H9 (cell line): ENCODE measurements around the gene CAND2. TPM values are rescaled to one million over a fixed set of nuclear protein-coding genes. Genes with fewer than 3 reads are reported as not detected.

ENCODE experiments used
- DNase-seq: peaks from one replicate; pipeline ENCODE4 v3.0.0-alpha.2; 2017
- H2AFZ ChIP-seq: one replicate; pipeline ENCODE4 v1.6.1; 2013; ENCODE audit warnings: mild to moderate bottlenecking, low read length, control low read depth, moderate library complexity
- H2AK5ac ChIP-seq: 2 replicates; pipeline ENCODE4 v1.6.1; 2013; ENCODE audit warnings: low read length, control low read depth, mixed read lengths; ENCODE audit not compliant: insufficient read length
- H2BK120ac ChIP-seq: one replicate; pipeline ENCODE4 v1.6.1; 2013; ENCODE audit warnings: low read depth, mild to moderate bottlenecking, low read length, control low read depth, inconsistent platforms; ENCODE audit not compliant: poor library complexity, severe bottlenecking
- H2BK12ac ChIP-seq: 2 replicates; pipeline ENCODE4 v1.6.1; 2013; ENCODE audit warnings: low read length, control low read depth, mixed read lengths, low read depth; ENCODE audit not compliant: insufficient read length
- H2BK15ac ChIP-seq: 2 replicates; pipeline ENCODE4 v1.6.1; 2013; ENCODE audit warnings: low read depth, low read length, control low read depth
- H2BK20ac ChIP-seq: one replicate; pipeline ENCODE4 v1.6.1; 2013; ENCODE audit warnings: low read depth, mild to moderate bottlenecking, low read length, control low read depth, inconsistent platforms; ENCODE audit not compliant: poor library complexity, severe bottlenecking
- H2BK5ac ChIP-seq: 2 replicates; pipeline ENCODE4 v1.6.1; 2013; ENCODE audit warnings: low read length, control low read depth, mixed read lengths; ENCODE audit not compliant: insufficient read length
- H3K14ac ChIP-seq: 2 replicates; pipeline ENCODE4 v1.6.1; 2013; ENCODE audit warnings: low read length, control low read depth; ENCODE audit not compliant: insufficient read depth
- H3K18ac ChIP-seq: 2 replicates; pipeline ENCODE4 v1.6.1; 2013; ENCODE audit warnings: low read depth, mild to moderate bottlenecking, mixed read lengths, low read length, control low read depth; ENCODE audit not compliant: insufficient read length
- H3K23ac ChIP-seq: 2 replicates; pipeline ENCODE4 v1.6.1; 2013; ENCODE audit warnings: low read length, control low read depth, mixed read lengths, low read depth; ENCODE audit not compliant: insufficient read length
- H3K23me2 ChIP-seq: 2 replicates; pipeline ENCODE4 v1.6.1; 2013; ENCODE audit warnings: low read depth, mild to moderate bottlenecking, mixed read lengths, low read length, control low read depth; ENCODE audit not compliant: insufficient read length, poor library complexity, severe bottlenecking
- H3K27ac ChIP-seq: 2 replicates; pipeline ENCODE4 v1.5.1; 2013; ENCODE audit warnings: low read length, control low read depth, mixed read lengths, low read depth; ENCODE audit not compliant: insufficient read length
- H3K27me3 ChIP-seq: 2 replicates; pipeline ENCODE4 v1.6.1; 2013; ENCODE audit warnings: low read length, control low read depth, inconsistent platforms; ENCODE audit not compliant: insufficient read depth
- H3K4ac ChIP-seq: 2 replicates; pipeline ENCODE4 v1.6.1; 2013; ENCODE audit warnings: low read depth, mild to moderate bottlenecking, control low read depth, inconsistent platforms, low read length, moderate library complexity
- H3K4me1 ChIP-seq: 2 replicates; pipeline ENCODE4 v1.6.1; 2013; ENCODE audit warnings: low read length, control low read depth, inconsistent platforms; ENCODE audit not compliant: insufficient read depth
- H3K4me2 ChIP-seq: 2 replicates; pipeline ENCODE4 v1.6.1; 2013; ENCODE audit warnings: low read length, control low read depth, mixed read lengths; ENCODE audit not compliant: insufficient read length, insufficient read depth
- H3K56ac ChIP-seq: 2 replicates; pipeline ENCODE4 v1.6.1; 2013; ENCODE audit warnings: low read depth, mild to moderate bottlenecking, mixed read lengths, low read length, control low read depth; ENCODE audit not compliant: insufficient read length
- H3K79me1 ChIP-seq: 2 replicates; pipeline ENCODE4 v1.6.1; 2013; ENCODE audit warnings: low read depth, mild to moderate bottlenecking, moderate library complexity, low read length, control low read depth, inconsistent platforms; ENCODE audit not compliant: insufficient read depth, poor library complexity, severe bottlenecking
- H3K79me2 ChIP-seq: 2 replicates; pipeline ENCODE4 v1.6.1; 2013; ENCODE audit warnings: low read length, control low read depth, inconsistent platforms; ENCODE audit not compliant: insufficient read depth
- H3K9ac ChIP-seq: 2 replicates; pipeline ENCODE4 v1.6.1; 2013; ENCODE audit warnings: low read length, control low read depth, mixed read lengths; ENCODE audit not compliant: insufficient read length; ENCODE audit errors: extremely low read depth
- H3K9me3 ChIP-seq: one replicate; pipeline ENCODE4 v1.6.1; 2013; ENCODE audit warnings: low read depth, low read length, inconsistent platforms; ENCODE audit not compliant: control insufficient read depth
- H3T11ph ChIP-seq: one replicate; pipeline ENCODE4 v1.6.1; 2013; ENCODE audit warnings: mild to moderate bottlenecking, low read length, control low read depth, inconsistent platforms
- H4K20me1 ChIP-seq: one replicate; pipeline ENCODE4 v1.6.1; 2013; ENCODE audit not compliant: control insufficient read depth, insufficient read length, insufficient read depth
- H4K5ac ChIP-seq: 2 replicates; pipeline ENCODE4 v1.6.1; 2013; ENCODE audit warnings: low read depth, mild to moderate bottlenecking, mixed read lengths, low read length, control low read depth; ENCODE audit not compliant: insufficient read length
- H4K8ac ChIP-seq: replicated peaks from 2 replicates; pipeline ENCODE4 v1.6.1; 2013; ENCODE audit warnings: low read length, control low read depth, mixed read lengths, low read depth; ENCODE audit not compliant: insufficient read length
- H4K91ac ChIP-seq: 2 replicates; pipeline ENCODE4 v1.6.1; 2013; ENCODE audit warnings: low read depth, mild to moderate bottlenecking, moderate library complexity, mixed read lengths, low read length, control low read depth; ENCODE audit not compliant: insufficient read length
- H3K27ac Mint-ChIP-seq, 3 experiments: 2 replicates in 2 of 3; 3 replicates in 1 of 3; pipeline ENCODE4 v1.8.0; 2020 to 2021; ENCODE audit warnings: mixed read lengths in 3 of 3, mild to moderate bottlenecking in 1 of 3, moderate library complexity in 1 of 3
- H3K27me3 Mint-ChIP-seq: 2 replicates; pipeline ENCODE4 v1.8.0; 2021; ENCODE audit warnings: low read depth, mild to moderate bottlenecking, moderate library complexity, mixed read lengths
- H3K36me3 Mint-ChIP-seq, 3 experiments: 2 replicates in 2 of 3; 3 replicates in 1 of 3; pipeline ENCODE4 v1.8.0; 2020 to 2021; ENCODE audit warnings: low read depth in 3 of 3, mixed read lengths in 3 of 3; ENCODE audit not compliant: insufficient read depth in 1 of 3
- H3K4me1 Mint-ChIP-seq, 2 experiments: 2 replicates each; pipeline ENCODE4 v1.8.0; 2020; ENCODE audit warnings: mixed read lengths in 2 of 2
- H3K4me3 Mint-ChIP-seq, 2 experiments: 2 replicates in 1 of 2; 3 replicates in 1 of 2; pipeline ENCODE4 v1.8.0; 2020 to 2021; ENCODE audit warnings: mild to moderate bottlenecking in 2 of 2, mixed read lengths in 2 of 2, moderate library complexity in 1 of 2
- H3K9me3 Mint-ChIP-seq, 2 experiments: 2 replicates in 1 of 2; 3 replicates in 1 of 2; pipeline ENCODE4 v1.8.0; 2020; ENCODE audit warnings: mild to moderate bottlenecking in 2 of 2, mixed read lengths in 2 of 2, moderate library complexity in 1 of 2
- WGBS: extraction: QIAGEN DNeasy Blood & Tissue Kit; methylation state at CpG from one replicate; pipeline ENCODE4 v1.1.7; 2013; ENCODE audit warnings: missing lambda C conversion rate, low lambda C conversion rate, mixed read lengths; ENCODE audit not compliant: insufficient read length; ENCODE audit errors: extremely low coverage; 5-methylcytosine and 5-hydroxymethylcytosine counted together
- total RNA-seq: library from RNA; stranded (reverse); gene quantifications from 2 replicates; pipeline ENCODE4 v1.2.1, GENCODE V29; 2021
- TF ChIP-seq, protein P1 (sequence below): fragments of 200-600 bp; sonication (generic); conservative IDR thresholded peaks from 3 replicates; pipeline ENCODE4 v1.8.0; 2021; ENCODE audit warnings: antibody characterized with exemption, mild to moderate bottlenecking

Gene CAND2
- total RNA-seq, 1 experiment from 2014 or later: 10.7 TPM

DNA sequence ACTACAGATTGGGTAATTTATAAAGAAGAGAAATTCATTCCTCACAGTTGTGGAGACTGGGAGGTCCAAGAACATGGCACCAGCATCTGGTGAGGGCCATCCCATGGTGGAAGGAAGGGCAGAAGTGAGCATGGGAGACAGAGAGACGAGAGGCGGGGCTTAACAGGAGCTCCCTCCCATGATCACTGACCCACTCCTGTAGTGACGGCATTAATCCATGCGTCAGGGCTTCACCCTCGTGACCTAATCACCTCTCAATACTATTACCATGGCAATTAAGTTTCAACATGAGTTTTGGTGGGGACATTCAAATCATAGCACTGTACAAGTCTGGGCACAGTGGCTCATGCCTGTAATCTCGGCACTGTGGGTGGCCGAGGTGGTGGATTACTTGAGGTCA is 27.8 kb downstream of the CAND2 start:
- no peaks in the 10 kb centered on the region; the same call in 1 of the 2 replicates for H3K27me3 Mint-ChIP-seq
- no peak overlapping the region for H3T11ph ChIP-seq
- no peak overlapping the region for H3K27ac ChIP-seq
- H3K4me1 Mint-ChIP-seq: peaks cover 7 to 9% of the 10 kb centered on the region in 2 experiments; a peak in 3 of 4 replicates
- H3K79me1 ChIP-seq: no peaks in the 10 kb centered on the region
- no peak overlapping the region for H2BK5ac ChIP-seq
- H3K27me3 ChIP-seq: no peaks in the 10 kb centered on the region
- no peak overlapping the region for H3K4me2 ChIP-seq
- H3K9me3 ChIP-seq: no peaks in the 10 kb centered on the region
- H2BK15ac ChIP-seq: no peak overlapping the region
- H3K4me3 Mint-ChIP-seq: no peak overlapping the region
- no CpG with 5 or more reads among the region's 7 CpGs for WGBS
- no peak overlapping the region for H2BK120ac ChIP-seq
- no peak overlapping the region for H4K8ac ChIP-seq
- peaks cover 0 to 5% (median 3%) of the 10 kb centered on the region in 3 experiments for H3K36me3 Mint-ChIP-seq
- H2AK5ac ChIP-seq: no peak overlapping the region
- H3K4me1 ChIP-seq: no peaks in the 10 kb centered on the region
- no peak overlapping the region for H3K23ac ChIP-seq
- H3K4ac ChIP-seq: no peak overlapping the region
- H2AFZ ChIP-seq: no peak overlapping the region
- H4K20me1 ChIP-seq: no peaks in the 10 kb centered on the region
- no peak overlapping the region for H3K9ac ChIP-seq
- no peak overlapping the region for H3K56ac ChIP-seq
- DNase-seq: no peak
- no peak overlapping the region for H2BK20ac ChIP-seq
- H3K27ac Mint-ChIP-seq: no peak overlapping the region
- H3K14ac ChIP-seq: no peak overlapping the region
- TF ChIP-seq, protein P1, sequence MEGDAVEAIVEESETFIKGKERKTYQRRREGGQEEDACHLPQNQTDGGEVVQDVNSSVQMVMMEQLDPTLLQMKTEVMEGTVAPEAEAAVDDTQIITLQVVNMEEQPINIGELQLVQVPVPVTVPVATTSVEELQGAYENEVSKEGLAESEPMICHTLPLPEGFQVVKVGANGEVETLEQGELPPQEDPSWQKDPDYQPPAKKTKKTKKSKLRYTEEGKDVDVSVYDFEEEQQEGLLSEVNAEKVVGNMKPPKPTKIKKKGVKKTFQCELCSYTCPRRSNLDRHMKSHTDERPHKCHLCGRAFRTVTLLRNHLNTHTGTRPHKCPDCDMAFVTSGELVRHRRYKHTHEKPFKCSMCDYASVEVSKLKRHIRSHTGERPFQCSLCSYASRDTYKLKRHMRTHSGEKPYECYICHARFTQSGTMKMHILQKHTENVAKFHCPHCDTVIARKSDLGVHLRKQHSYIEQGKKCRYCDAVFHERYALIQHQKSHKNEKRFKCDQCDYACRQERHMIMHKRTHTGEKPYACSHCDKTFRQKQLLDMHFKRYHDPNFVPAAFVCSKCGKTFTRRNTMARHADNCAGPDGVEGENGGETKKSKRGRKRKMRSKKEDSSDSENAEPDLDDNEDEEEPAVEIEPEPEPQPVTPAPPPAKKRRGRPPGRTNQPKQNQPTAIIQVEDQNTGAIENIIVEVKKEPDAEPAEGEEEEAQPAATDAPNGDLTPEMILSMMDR: no peak
- no peak overlapping the region for H4K5ac ChIP-seq
- no peak overlapping the region for H4K91ac ChIP-seq
- no peak overlapping the region for H3K18ac ChIP-seq
- no peak overlapping the region for H2BK12ac ChIP-seq
- no peaks in the 10 kb centered on the region for H3K23me2 ChIP-seq
- no peaks in the 10 kb centered on the region for H3K9me3 Mint-ChIP-seq
- no peaks in the 10 kb centered on the region for H3K79me2 ChIP-seq
